ENCODE results near the gene FERMT3. TPM values are rescaled to one million over a fixed set of nuclear protein-coding genes. Genes with fewer than 3 reads are reported as not detected.

Gene FERMT3
- total and polyA plus RNA-seq, 2 of the 13 experiments (the other 11 are each of a cell fraction or from before 2014, with no cell fraction given), result 0.29 TPM; not detected in 1

DNA sequence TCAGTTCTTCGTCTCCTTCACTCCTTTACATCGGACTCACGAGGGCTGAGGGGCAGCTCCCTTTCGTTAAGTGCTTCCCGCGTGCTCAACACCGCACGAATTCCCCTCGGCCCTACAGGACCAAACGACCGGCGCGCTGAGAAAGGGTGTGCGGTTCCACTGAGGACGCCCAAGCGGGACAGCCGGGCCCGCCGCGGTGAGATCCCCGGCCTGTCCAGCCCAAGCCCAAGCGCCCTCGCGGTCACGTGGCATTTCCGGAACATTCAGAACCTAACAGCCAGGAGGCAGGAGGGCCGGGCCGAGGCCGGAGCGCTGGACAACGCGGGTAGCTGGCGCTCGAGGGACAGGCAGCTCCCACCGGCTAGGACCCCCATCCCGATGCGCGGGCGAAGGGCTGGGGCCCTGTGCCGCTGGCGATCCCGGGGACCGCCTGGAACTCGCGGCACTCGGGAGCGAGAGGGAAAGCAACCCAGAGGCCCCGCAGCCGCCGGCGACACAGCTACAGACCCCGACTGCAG is 21.3 kb upstream of the FERMT3 start (continued):
- TF ChIP-seq, protein P1, sequence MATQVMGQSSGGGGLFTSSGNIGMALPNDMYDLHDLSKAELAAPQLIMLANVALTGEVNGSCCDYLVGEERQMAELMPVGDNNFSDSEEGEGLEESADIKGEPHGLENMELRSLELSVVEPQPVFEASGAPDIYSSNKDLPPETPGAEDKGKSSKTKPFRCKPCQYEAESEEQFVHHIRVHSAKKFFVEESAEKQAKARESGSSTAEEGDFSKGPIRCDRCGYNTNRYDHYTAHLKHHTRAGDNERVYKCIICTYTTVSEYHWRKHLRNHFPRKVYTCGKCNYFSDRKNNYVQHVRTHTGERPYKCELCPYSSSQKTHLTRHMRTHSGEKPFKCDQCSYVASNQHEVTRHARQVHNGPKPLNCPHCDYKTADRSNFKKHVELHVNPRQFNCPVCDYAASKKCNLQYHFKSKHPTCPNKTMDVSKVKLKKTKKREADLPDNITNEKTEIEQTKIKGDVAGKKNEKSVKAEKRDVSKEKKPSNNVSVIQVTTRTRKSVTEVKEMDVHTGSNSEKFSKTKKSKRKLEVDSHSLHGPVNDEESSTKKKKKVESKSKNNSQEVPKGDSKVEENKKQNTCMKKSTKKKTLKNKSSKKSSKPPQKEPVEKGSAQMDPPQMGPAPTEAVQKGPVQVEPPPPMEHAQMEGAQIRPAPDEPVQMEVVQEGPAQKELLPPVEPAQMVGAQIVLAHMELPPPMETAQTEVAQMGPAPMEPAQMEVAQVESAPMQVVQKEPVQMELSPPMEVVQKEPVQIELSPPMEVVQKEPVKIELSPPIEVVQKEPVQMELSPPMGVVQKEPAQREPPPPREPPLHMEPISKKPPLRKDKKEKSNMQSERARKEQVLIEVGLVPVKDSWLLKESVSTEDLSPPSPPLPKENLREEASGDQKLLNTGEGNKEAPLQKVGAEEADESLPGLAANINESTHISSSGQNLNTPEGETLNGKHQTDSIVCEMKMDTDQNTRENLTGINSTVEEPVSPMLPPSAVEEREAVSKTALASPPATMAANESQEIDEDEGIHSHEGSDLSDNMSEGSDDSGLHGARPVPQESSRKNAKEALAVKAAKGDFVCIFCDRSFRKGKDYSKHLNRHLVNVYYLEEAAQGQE (IDR thresholded peaks at IDR 0.05; ENCODE audit: borderline replicate concordance in 1 of 2, low read depth in 1 of 2, low read length in 2 of 2), result peak in 1 of 2 experiments; percentile 67; a peak in 2 of 4 replicates
- no peak for TF ChIP-seq MBNL3 (CRISPR knock-in tag; conservative IDR thresholded peaks at IDR 0.05)
- TF ChIP-seq POGZ (CRISPR knock-in tag; IDR thresholded peaks at IDR 0.05), result peak; percentile 46; the same call in 1 of the 2 replicates
- no peak for TF ChIP-seq KLF13 (CRISPR knock-in tag; IDR thresholded peaks at IDR 0.05)
- TF ChIP-seq KAT8 (CRISPR knock-in tag; IDR thresholded peaks at IDR 0.05), result peak; percentile 86
- TF ChIP-seq ZMYM2 (CRISPR knock-in tag; IDR thresholded peaks at IDR 0.05), result 0 out of 2 replicates have a peak, but pooled peaks have one; percentile 74
- TF ChIP-seq ZNF10 (CRISPR knock-in tag; IDR thresholded peaks at IDR 0.05; ENCODE audit: borderline replicate concordance, low read depth), result no peak; the same call in 1 of the 2 replicates
- peak; percentile 97 for TF ChIP-seq HIVEP1 (CRISPR knock-in tag; IDR thresholded peaks at IDR 0.05)
- TF ChIP-seq ZNF20 (CRISPR knock-in tag; IDR thresholded peaks at IDR 0.05), result peak; percentile 56; the same call in 1 of the 2 replicates
- 0 out of 2 replicates have a peak, but pooled peaks have one; percentile 59 for TF ChIP-seq KIAA2018 (CRISPR knock-in tag; IDR thresholded peaks at IDR 0.05; ENCODE audit: borderline replicate concordance)
- no peak for TF ChIP-seq MAZ (IDR thresholded peaks at IDR 0.05; ENCODE audit: borderline replicate concordance, low read depth, low read length)
- TF ChIP-seq MAZ (CRISPR knock-in tag; IDR thresholded peaks at IDR 0.05; ENCODE audit: low read depth), result peak; percentile 84
- peak; percentile 69; the same call in 1 of the 2 replicates for TF ChIP-seq WIZ (CRISPR knock-in tag; IDR thresholded peaks at IDR 0.05)
- peak; percentile 93; the same call in 1 of the 2 replicates for TF ChIP-seq ZNF510 (CRISPR knock-in tag; IDR thresholded peaks at IDR 0.05; ENCODE audit: low read depth)
- TF ChIP-seq ZNF775 (CRISPR knock-in tag; IDR thresholded peaks at IDR 0.05; ENCODE audit: borderline replicate concordance), result peak; percentile 80
- TF ChIP-seq ZIK1 (CRISPR knock-in tag; IDR thresholded peaks at IDR 0.05; ENCODE audit: borderline replicate concordance, low read depth), result peak; percentile 98; the same call in 1 of the 2 replicates
- no peak for TF ChIP-seq THYN1 (CRISPR knock-in tag; IDR thresholded peaks at IDR 0.05; ENCODE audit: borderline replicate concordance, low read depth)
- TF ChIP-seq TBX3 (IDR thresholded peaks at IDR 0.05; ENCODE audit: borderline replicate concordance), result no peak
